ENCODE results near the gene MYH7.

MYH7 gene

GRCh38 chr14:23435543-23436326 is at the start of gene MYH7:
Gene MYH7 (minus strand): TSS chr14:23435660. CDS start chr14:23433732, 1,928 bp downstream.
- DNase-seq, result no peak

- DNase-seq, result peak; percentile 81
Observed at GRCh38 chr14:23483236-23483854, 47.9 kb upstream of the MYH7 start.

GRCh38 chr14:23482823-23483148 is 47.3 kb upstream of the MYH7 start:
- no peak for DNase-seq

- peak; percentile 27 for DNase-seq
Observed at GRCh38 chr14:23481979-23482822, 46.7 kb upstream of the MYH7 start.

- DNase-seq, result no peak
Observed at GRCh38 chr14:23481362-23481970, 46.0 kb upstream of the MYH7 start.

- peak; percentile 64 for DNase-seq
Observed at GRCh38 chr14:23478109-23478759, 42.8 kb upstream of the MYH7 start.

GRCh38 chr14:23470947-23471346 is 35.5 kb upstream of the MYH7 start:
- DNase-seq, result no peak

GRCh38 chr14:23469906-23470403 is 34.5 kb upstream of the MYH7 start:
- DNase-seq, result no peak

GRCh38 chr14:23469127-23469905 is 33.9 kb upstream of the MYH7 start, which contains the start of gene NGDN:
Gene NGDN (plus strand): TSS chr14:23469703. CDS start chr14:23469716, 13 bp downstream.
- peak; percentile 98 for DNase-seq

GRCh38 chr14:23468704-23469126 is 33.3 kb upstream of the MYH7 start:
- DNase-seq, result no peak

GRCh38 chr14:23465261-23465660 is 29.8 kb upstream of the MYH7 start:
- no peak for DNase-seq

- DNase-seq, result no peak
Observed at GRCh38 chr14:23464700-23465099, 29.2 kb upstream of the MYH7 start.

GRCh38 chr14:23460960-23461359 is 25.5 kb upstream of the MYH7 start:
- DNase-seq, result peak; percentile 20

- no peak for DNase-seq
Observed at GRCh38 chr14:23457587-23458445, 22.4 kb upstream of the MYH7 start.

- DNase-seq, result peak; percentile 21
Observed at GRCh38 chr14:23456883-23457586, 21.6 kb upstream of the MYH7 start.

GRCh38 chr14:23454445-23454856 is 19.0 kb upstream of the MYH7 start:
- DNase-seq, result peak; percentile 75

- no peak for DNase-seq
Observed at GRCh38 chr14:23452237-23452636, 16.8 kb upstream of the MYH7 start.

GRCh38 chr14:23450379-23450778 is 14.9 kb upstream of the MYH7 start:
- DNase-seq, result no peak

GRCh38 chr14:23449314-23449713 is 13.9 kb upstream of the MYH7 start:
- DNase-seq, result no peak
